GM23248 (cell line): ENCODE data around the gene HGF.
"Not testable (repeated sequence)": the region's sequence is repeated elsewhere in the genome, so short reads cannot be mapped to it uniquely, and the experiment has no call there.

Experiments used
- EZH2 ChIP-seq: fragments of 200-600 bp; sonication (generic); IDR thresholded peaks from 2 replicates; pipeline ENCODE4 v1.6.1; 2018; ENCODE audit warnings: antibody characterized with exemption, mild to moderate bottlenecking; ENCODE audit not compliant: insufficient read depth, poor library complexity, severe bottlenecking
- EZH2phosphoT487 ChIP-seq: fragments of 200-600 bp; sonication (generic); IDR thresholded peaks from 2 replicates; pipeline ENCODE4 v1.6.1; 2018; ENCODE audit warnings: antibody characterized with exemption, moderate library complexity, mild to moderate bottlenecking, low read depth; ENCODE audit not compliant: insufficient read depth

- TF ChIP-seq EZH2phosphoT487, EZH2: not testable (repeated sequence)
These were observed 47.6 kb downstream of the HGF start for GRCh38 chr7:81722250-81722649.
